DMS153 treated with DMSO at 0.1 percent for 48 hours (cell line): ENCODE results near the gene PPP1R1A.

ENCODE experiments used
- DNase-seq: peaks from one replicate; lab custom pipeline; 2025; ENCODE audit not compliant: unreplicated experiment; lab: John Stamatoyannopoulos, UW

Gene PPP1R1A

DNA sequence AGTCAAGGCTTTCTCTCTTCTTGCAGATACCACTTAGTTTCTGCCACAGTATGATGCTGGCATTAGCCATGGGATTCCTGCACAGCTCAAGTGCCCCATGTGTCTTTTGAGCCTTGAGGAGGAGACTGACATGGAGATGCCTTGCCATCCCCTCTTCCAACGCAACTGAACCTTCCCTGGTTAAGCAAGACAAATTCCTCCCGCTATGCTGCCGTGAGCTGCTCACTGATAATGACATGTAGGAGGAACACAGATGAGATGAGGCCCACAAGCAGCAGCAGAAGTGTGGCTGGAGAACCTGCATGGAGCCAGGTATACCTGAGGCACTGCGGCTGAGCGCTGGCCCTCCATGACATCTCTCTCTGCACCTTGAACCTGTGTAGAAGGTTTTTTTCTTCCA is 15.4 kb upstream of the PPP1R1A start:
- DNase-seq, result no peak

- DNase-seq, result peak; percentile 20
These were observed 14.8 kb upstream of the PPP1R1A start for GRCh38 chr12:54603173-54603814.

GRCh38 chr12:54602661-54603060 is 14.2 kb upstream of the PPP1R1A start:
- no peak for DNase-seq

DNA sequence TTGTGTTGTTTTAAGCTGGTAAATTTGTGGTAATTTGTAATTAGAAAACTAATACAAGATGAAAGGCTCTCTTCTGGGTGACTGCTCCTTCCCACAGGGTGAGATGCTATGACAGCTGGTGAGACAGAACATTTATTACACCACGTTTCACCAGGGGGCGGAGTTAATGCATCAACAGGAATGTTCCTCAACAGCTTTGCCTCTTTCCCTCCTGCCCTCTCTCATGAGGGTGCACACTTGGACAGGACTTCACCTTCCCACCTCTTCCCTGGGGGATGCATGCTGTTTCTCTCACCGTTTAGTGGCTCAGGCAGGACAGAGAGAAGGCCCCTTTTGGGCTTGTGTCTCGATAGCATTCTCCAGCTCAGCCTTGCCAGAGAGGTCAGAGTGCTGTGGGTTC is 13.4 kb upstream of the PPP1R1A start:
- DNase-seq, result no peak

- no peak for DNase-seq
These were observed 10.5 kb upstream of the PPP1R1A start for GRCh38 chr12:54598970-54599369.

DNA sequence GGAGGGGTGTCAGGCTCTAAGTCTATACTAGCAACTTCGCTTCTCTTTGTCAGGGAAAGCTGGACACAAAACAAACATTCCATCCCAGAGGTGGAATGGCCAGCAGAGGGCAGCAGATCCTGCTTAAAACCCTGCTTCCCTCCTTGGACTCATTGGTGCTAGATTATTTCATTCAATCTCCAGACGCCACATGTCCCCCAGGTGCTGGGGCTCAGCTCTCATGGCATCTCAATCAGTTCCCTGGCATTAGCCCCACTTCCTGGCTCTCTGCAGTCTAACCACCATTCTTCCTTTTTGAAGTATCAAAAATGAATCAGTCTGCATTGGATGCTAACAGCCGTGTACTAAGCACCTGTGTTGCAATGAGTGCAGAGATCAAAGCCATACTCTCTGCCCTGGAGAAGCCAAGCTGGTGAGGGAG is 8.1 kb upstream of the PPP1R1A start:
- DNase-seq, result peak; percentile 24

DNA sequence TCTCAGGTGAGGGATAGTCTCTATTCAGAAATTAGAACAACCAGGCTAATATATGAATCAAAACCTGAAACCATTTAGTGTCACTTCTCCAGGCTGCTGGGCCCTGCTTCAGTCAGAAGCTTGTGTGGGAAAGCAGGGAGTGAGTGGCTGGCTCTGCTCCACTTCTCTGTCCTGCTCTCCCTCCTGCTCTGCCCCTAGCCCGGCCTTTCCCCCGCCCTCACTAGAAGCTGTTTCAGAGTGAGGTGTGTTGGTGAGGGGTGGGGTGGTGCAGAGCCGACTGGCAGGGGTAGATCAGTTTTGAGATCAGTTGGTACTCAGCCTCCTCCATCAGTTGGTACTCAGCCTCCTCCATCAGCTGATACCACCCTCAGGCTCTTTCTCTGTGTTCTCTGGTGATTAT is 7.0 kb upstream of the PPP1R1A start:
- DNase-seq, result no peak

DNA sequence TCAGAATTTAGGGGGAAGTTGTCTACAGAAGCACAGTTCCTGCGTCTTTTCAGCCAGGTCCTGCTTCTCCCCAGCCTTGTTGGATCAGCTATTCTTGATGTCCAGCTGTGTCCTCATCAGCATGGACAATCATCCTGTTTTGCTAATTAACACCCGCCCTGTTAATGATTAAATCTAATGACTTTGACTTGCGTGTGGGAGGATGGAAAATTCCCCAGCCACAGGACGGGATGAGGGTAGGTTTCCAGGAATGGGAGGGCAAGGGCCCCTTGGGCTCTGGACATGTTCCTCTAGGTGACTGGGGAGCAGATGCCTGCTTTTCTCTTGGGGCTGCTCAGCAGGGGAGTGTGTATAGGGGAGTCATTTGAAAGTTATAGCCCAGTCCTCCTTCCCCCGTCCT is 5.3 kb upstream of the PPP1R1A start:
- no peak for DNase-seq

- no peak for DNase-seq
These were observed 4.7 kb upstream of the PPP1R1A start for GRCh38 chr12:54593135-54593534.

DNA sequence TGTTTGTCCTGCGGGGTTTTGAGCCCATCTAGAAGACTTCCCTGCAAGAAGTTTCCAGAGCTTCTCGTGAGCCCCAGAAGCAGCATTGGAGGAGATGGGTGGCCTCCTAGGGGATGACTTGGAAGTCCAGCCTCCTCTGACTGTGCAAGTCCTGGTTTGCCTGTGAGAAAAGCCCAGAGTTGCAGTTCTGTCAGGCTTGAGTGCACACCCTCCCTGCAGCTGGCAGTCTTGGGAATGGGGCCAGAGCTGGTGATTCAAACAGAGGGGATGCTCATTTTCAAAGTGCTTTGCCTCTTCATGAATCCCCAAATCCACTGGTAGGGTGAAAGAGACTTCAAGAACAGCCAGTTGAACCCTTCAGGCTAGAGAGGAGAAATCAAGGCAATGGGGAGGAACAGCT is 3.9 kb upstream of the PPP1R1A start:
- DNase-seq, result no peak

GRCh38 chr12:54590978-54591591 is 2.6 kb upstream of the PPP1R1A start:
- no peak for DNase-seq

GRCh38 chr12:54589964-54590363 is 1.5 kb upstream of the PPP1R1A start:
- no peak for DNase-seq

- DNase-seq, result no peak
These were observed 420 bp upstream of the PPP1R1A start for GRCh38 chr12:54588890-54589267.

DNA sequence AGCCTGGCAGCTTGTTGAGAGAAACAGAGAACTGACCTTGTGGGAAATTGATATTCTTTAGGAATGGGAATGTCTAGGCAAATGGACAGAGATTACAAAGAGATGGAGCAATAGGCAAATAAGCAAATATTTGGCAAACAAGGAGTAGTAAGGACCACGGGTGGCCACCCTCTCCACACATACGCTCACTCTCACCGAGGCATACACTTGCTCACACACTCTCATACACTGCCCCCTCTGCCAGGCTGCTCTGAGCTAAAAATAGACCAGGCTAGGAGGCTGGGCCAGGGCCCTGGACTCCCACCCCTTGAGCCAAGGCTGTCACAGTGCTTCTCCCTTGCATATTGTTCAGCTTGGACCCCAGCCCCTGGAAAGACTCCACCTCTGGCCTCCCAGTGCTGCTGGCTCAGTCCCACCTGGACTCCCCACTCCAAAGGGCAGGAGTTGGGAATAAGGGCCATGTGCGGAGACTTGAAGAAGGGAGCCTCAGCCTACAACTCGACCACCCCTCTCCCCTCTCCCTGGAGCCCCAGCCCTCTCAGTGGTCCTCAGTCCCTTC is 1.1 kb downstream of the PPP1R1A start:
- DNase-seq, result no peak

- DNase-seq, result no peak
These were observed 1.8 kb downstream of the PPP1R1A start for GRCh38 chr12:54586620-54587019.

- no peak for DNase-seq
These were observed 3.2 kb downstream of the PPP1R1A start for GRCh38 chr12:54585243-54585642.

GRCh38 chr12:54584128-54584527 is 4.3 kb downstream of the PPP1R1A start:
- no peak for DNase-seq

- no peak for DNase-seq
These were observed 4.7 kb downstream of the PPP1R1A start for GRCh38 chr12:54583726-54584125.

DNA sequence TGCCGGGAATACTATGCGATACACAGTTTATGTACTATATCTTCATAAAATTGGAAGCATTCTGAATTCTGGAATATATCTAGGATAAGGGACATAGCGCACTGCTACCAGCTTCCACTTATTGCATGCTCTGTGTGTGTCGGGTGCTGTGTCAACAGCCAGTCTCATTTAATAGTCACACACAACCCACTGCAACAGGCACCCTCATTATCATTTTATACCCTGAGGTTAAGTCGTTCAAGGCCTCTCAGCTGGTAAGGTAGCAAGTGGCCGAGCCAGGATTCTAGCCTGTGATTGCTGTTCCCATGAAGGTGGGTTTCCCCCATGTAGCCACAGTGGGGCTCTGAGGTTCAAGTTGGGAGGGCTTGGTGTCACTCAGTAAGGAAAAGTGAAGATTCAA is 7.0 kb downstream of the PPP1R1A start:
- DNase-seq, result no peak

- DNase-seq, result peak; percentile 39
These were observed 8.6 kb downstream of the PPP1R1A start for GRCh38 chr12:54579696-54580333.

DNA sequence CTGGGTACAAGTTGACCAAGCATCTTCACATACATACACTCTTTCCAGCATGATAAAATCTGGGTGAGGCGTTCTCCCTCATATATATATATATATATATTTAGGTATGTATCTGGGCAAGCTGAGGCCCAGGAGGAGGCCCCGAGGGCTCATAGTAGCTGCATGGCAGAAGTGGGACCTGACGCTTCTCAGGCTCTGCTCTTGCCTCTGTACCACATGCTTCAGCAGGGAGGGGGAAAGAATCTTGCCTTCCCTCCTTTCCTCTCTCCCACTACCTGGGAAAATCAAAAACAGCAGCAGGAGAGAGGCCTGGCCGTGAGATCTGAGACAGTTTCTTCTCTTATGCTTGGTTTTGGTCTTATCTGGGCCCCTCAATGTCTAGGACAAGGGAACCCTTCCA is 9.2 kb downstream of the PPP1R1A start:
- no peak for DNase-seq

- DNase-seq, result no peak
These were observed 9.7 kb downstream of the PPP1R1A start for GRCh38 chr12:54578778-54579177.
